GM19351 (cell line): ENCODE results near the gene EXTL1.

Source experiments
- ATAC-seq: cut with Tn5 transposase; IDR thresholded peaks from one replicate; pipeline ENCODE4 v1.9.1; 2021; ENCODE audit warnings: mild to moderate bottlenecking, moderate library complexity; ENCODE audit not compliant: unreplicated experiment

EXTL1 gene

DNA sequence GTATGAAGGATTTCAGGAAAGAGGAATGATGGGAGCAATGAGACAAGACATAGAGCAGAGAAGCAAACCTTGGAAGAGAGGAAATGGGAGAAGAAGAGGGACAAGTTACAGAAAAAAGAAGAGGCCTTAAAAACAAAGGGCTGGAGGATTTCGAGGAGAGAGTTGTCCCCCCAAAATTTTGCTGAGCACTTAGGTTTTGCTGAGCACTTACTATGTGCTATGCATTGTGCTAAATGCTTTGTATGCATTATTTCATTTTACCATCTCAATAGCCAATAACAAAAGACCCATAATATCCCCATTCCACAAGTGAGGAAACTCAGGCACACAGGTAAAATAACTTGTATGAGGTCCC is 48.3 kb downstream of the EXTL1 start:
- ATAC-seq: no peak

GRCh38 chr1:26070296-26070962 is 48.9 kb downstream of the EXTL1 start:
- no peak for ATAC-seq

GRCh38 chr1:26070963-26071342 is 49.4 kb downstream of the EXTL1 start:
- ATAC-seq: no peak

GRCh38 chr1:26072305-26072704 is 50.7 kb downstream of the EXTL1 start:
- no peak for ATAC-seq

DNA sequence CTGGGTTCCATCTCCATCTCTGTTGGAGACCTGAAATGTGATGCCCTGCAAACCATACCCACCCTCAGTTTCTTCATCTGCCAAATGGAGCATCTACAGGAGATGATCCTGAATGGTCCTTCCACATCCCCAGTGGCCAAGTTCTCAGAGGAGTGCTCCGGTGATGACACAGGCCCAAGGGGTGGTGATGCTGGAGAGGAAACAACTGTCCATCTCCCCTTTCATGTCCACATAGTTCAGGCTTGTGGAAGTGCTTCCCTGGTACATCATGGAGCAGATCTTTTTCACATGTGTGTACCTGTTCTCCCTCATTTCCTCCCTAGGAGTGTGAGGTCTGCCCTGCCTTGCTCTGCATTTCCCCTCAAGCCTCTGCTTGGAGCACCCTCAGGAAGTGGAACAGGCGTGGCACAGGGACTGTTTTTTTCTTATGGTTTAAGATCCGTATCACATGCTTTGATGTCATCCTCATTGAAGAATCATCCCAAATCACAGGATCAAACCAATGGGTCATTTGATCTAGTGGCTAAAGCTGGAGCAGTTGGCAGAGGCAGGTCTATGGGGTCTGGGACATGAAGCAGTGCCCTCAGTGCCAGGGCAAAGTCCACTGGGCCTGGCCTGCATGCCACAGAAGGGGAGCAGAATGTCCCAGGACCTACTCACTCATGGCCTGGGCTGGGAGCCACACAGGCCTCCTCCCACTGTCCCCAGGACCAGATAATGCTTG is 54.0 kb downstream of the EXTL1 start:
- ATAC-seq: no peak

- ATAC-seq: no peak
These were observed 55.9 kb downstream of the EXTL1 start for GRCh38 chr1:26077524-26077923.

DNA sequence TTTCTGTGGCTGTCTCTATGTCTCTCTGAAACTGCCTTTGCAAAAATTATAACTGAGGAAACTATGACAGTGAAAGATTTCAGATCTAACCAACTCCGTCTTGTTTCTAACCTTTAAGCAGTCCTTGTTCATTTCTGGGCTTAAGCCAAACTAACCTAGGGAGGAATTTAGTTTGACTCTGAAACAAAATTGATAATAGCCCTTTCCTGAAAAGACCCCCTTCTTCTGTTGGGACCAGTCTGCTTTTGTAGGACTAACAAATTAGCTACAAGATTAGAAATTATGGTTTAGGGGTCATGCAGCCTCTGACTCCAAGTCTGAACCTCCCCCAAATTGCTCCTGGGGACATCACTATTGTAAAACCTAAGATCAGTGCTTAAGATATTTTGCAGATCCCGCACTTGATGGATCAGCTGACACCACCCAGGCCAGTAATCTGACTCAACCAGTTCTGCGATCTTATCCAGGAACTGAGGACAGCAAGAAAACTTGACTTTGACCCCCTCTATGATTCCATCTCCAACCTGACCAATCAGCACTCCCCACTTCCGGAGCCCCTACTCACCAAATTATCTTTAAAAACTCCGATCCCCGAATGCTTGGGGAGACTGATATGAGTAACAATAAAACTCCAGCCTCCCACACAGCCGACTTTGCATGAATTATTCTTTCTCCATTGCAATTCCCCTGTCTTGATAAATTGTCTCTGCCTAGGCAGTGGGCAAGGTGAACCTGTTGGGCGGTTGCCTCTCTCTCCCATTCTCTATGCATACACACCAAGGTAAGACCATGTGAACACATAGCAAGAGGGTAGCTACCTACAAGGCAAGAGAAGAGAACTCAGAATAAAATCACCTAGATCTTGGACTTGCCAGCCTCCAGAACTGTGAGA is 57.0 kb downstream of the EXTL1 start:
- ATAC-seq: no peak

- no peak for ATAC-seq
These were observed 57.6 kb downstream of the EXTL1 start for GRCh38 chr1:26079178-26079563.

- no peak for ATAC-seq
These were observed 58.6 kb downstream of the EXTL1 start for GRCh38 chr1:26079960-26080814.

GRCh38 chr1:26081267-26082019 is 59.9 kb downstream of the EXTL1 start:
- ATAC-seq: no peak

DNA sequence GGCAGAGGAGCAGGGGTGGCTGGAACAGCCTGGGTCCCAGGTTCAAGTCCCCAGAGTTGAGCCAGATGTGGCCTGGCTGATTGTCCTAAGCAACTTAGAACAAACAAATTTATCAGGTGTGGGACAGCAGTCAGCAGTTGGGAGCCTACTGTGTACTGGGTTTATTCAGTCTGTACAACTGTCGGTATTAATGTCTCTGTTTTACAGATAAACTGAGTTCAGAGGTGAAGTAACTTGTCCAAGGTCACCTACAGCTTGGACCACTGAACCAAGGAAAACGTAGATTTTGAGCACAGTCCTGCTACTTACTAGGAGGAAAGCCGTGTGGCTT is 60.4 kb downstream of the EXTL1 start:
- ATAC-seq: no peak

GRCh38 chr1:26083208-26083607 is 61.6 kb downstream of the EXTL1 start:
- ATAC-seq: no peak

DNA sequence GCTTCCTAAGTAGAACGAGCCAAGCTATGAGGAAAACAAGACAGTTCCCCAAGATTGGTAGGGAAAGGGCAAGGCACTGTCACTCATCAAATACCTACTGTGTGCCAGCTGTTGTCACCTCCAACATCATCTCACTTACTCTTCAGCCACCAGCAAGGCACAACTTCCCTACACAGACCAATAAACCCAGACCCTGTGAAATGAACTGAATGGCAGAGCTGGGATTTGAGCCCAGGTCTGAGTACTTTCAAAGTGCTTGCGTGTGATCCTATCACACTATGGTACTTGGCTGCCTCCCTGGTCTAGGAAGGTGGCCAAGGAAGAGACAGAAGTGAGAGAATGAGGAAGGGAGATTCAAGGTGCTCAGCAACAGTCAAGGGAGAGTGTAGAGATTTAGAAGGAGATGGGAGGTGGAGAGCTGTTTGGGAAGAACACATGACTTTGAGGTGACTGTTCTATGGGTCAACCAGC is 62.6 kb downstream of the EXTL1 start:
- ATAC-seq: no peak

GRCh38 chr1:26084844-26085243 is 63.3 kb downstream of the EXTL1 start:
- no peak for ATAC-seq
